ENCODE measurements around the gene C9orf153. TPM values are rescaled to one million over a fixed set of nuclear protein-coding genes. Genes with fewer than 3 reads are reported as not detected.

C9orf153 gene
- 0.08 to 0.40 TPM (median 0.21 TPM) in 5 replicates for total RNA-seq (2022; extraction: Qiagen RNA extraction)

GRCh38 chr9:86259557-86259956, at the start of gene C9orf153:
Gene C9orf153, minus strand, starts transcription at chr9:86259657. Its CDS starts 30,054 bp downstream, at chr9:86229603.

GRCh38 chr9:86282077-86282978, 22.9 kb upstream of the C9orf153 start, which contains the start of gene ISCA1:
Gene ISCA1, minus strand, starts transcription at chr9:86282538. Its CDS starts 80 bp downstream, at chr9:86282458.

Other genes with a start within 250 kb of the C9orf153 start
- 102 to 122 TPM (median 109 TPM) in 5 replicates for gene GOLM1, start 160.1 kb downstream of the C9orf153 start, total RNA-seq (2022; extraction: Qiagen RNA extraction)
- gene ISCA1, start 22.9 kb upstream of the C9orf153 start, total RNA-seq (2022; extraction: Qiagen RNA extraction), result 44.4 to 52.0 TPM (median 45.6 TPM) in 5 replicates
- 10.1 to 16.8 TPM (median 12.3 TPM) in 5 replicates for gene TUT7, start 94.8 kb upstream of the C9orf153 start, total RNA-seq (2022; extraction: Qiagen RNA extraction)